Pons (tissue), 1 donor: ENCODE results near the gene GRM7.

Source experiments
- DNase-seq: peaks from one replicate; pipeline ENCODE4 v3.0.0-alpha.2; 2016; ENCODE audit warnings: low spot score

Gene GRM7

DNA sequence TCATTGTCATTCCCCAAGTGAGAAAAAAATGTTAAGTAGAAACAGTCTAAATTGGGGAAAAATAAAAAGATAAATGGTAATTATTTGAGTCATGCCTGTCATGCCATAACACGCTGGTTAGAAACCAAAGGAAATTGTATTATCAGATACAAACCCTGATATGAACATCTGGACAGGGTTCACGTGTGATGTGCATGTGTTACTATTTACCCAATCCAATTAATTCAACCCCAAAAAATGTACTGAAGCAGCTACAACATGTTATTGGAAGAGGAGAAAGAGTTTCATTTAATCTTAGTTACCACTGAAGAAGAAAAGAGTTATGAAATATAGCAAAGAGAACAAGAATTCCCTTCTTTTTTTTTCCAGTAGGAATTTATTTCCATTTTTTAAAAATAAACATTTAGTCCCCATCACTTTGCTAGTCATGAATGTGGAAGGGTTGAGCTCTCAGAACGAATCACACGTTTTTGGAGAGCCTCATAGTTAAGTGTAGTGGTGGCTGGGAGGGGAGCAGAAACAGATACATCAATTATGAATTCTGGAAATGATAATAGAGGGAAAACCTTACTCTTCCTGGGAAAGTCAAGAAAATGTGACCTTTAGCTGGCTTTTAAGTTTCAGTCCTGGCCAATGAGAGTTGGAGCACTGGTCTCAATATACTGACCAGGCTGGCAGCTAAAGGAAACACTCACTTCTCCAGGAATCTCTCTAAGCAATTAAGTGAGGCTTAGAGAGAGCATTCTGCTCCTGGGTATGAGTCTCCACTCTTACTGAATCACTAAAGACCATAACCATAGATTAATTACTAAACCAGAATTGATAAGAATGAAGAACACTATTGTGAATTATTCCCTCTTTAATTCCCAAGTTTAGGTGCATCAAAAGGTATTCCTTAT, 796.5 kb downstream of the GRM7 start:
- DNase-seq, result no peak

DNA sequence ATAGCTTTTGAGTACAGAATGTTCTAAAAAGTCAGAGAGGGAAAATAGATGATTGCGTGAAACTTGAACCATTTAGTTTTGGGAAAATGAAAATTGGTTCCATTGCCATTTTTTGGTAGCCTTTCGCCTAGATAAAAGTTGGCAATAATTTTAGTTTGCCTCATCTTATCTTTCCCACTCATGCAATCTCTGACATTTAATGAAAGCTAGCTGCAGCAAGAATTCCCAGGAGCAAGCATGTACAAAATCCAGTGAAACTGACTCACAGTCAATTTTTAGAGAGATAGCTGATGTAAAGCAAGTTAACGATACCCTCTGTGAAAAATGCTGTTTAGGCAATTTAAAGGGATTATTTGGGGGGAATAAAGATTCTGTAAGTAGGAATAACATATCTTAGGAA, 797.4 kb downstream of the GRM7 start:
- DNase-seq, result no peak

DNA sequence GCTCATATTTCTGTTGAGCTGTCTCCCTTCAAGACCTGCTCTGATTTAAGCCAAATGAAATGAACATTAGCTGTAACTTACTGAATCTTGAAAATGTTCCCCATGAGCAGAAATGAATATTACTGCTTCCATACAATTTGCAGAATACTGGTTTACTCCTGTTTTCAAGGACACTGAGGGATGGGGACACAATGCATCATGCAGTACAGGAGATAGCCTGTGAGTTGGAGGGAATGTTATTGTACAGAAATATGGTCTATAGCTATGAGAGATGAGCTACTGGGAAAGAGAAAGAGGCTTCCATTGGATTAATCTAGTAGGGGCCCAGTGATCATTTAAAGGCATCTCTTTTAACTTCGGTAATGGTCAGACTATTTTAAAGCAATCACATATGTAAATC, 798.2 kb downstream of the GRM7 start:
- no peak for DNase-seq

DNA sequence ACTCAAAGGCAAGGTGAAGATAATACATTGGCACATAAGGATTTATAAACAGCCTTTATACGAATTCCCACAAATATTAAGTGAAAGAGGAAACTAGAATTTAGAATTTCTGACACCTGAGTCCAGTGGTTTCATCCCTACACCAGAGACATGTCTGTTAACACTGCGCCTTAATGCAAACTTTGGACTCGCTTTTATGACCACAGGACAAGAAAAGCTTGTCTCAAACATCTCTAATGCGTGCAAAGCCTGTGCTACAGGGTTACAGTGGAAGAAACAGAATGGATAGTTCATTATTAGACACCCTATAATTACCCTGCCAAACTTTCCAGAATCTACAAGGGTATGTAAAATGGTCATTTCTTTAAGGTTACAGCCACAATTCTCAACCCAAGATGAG, 802.9 kb downstream of the GRM7 start:
- no peak for DNase-seq

DNA sequence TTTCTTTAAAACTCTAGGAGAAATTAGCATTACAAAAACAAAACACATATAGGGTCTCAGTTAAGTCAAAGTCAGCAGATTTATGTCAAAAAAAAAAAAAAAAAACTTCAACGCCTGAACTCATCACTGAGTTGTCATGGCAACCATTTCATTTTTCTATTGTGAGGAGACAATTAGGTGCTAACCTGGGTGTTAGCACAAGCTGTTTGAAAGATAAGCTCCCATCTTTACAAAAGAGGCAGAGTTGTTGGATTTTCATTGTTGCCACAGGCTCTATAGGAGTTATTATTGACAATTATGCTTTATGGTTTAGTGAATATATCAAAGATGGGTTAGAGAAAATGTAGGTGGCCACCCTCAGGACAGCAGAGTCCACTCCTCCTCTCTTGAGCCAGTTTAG, 806.9 kb downstream of the GRM7 start:
- DNase-seq, result no peak

DNA sequence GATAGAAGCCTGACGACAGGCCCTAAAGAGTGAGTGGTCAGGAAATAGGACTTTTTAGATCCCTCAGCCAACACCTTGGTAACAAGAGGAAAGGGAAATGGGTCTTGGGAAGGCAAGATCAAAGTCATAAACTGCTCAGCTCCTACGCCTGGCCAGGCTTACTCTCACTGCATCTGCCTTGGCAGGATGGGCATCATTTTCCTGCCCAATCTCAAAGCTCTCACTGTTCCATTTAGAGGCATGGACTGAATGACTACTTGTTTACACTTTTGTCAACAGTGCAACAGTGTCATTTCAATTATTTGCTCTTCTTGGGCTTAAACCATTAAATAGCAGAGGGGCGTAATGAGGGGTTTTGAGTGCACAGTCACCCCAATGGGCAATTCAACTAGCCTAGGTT, 808.7 kb downstream of the GRM7 start:
- DNase-seq, result peak; percentile 89

DNA sequence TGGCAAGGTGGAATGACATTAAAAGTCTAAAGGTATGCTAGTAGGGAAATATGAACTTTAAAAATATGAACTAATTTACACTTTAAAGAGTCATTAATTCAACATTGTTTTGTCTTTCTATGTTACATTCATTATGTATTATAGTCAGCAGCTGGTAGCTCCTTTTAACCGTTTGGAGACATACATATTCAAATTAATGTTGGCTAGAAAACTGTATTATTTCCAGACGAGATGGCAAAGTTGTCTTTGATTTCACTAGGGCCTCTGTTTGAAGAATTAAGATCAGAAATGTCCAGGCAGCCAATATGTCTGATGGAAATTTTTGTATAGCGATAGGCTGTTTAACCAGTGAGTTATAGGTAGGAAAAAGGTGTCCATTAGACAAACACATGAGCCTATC, 817.6 kb downstream of the GRM7 start:
- no peak for DNase-seq

DNA sequence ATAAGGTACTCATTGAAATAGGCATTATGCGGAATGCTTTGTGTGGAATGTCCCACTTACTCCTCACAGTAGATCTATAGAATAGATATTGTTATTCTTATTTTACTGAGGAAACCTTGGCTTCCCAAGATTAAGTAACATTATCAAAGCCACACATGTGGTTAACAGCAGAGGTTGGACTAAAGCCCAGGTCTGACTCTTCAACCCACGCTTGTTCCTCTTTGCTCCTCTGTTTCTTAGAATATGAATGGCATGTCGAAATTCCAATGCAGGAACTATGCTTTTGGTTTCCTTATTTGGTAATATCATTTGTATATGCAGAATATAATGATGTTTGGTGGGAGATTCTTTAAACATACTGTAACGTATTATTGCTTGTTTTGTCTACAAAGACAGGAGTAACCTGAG, 821.9 kb downstream of the GRM7 start:
- no peak for DNase-seq

DNA sequence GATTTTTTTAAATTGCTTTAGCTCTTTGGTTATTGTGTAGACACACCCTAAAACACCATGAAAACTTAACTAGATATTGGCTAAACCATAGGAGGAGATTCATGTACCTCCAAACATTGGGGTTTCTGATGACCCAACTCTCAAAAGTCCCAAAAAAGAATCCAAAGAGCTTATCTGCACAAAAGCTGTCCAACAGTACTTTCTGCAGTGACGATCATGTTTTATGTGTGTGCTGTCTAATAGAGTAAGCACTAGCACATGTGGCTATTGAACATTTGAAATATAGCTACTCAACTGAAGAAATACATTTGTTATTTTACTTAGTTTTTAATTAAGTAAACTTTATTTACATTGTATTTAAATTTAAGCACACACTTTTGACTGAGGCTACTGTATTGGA, 822.5 kb downstream of the GRM7 start:
- no peak for DNase-seq

DNA sequence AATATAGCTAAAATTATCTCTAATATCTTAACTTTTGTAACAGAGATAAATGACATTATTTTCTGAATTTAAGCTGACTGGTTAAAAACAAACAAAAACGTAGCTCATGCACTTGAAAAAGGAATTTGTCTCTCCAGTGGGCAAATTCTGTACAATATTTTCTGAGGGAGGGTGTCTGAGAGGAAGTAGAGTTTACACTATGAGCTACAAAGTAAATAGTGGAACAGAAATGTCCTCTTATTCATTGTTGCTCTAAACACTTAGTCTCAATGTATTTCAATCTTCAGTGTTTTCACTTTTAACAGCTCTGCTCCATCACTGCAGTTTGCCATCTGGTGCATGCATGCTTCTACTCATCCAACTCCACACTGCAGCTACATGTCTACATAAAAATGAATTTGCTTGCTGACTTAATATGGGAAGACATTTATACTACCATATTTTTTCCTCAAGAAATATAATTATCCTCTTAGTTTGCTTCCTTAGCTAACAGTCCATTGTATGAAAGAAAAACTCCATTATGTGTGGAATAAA, 823.3 kb downstream of the GRM7 start:
- no peak for DNase-seq

DNA sequence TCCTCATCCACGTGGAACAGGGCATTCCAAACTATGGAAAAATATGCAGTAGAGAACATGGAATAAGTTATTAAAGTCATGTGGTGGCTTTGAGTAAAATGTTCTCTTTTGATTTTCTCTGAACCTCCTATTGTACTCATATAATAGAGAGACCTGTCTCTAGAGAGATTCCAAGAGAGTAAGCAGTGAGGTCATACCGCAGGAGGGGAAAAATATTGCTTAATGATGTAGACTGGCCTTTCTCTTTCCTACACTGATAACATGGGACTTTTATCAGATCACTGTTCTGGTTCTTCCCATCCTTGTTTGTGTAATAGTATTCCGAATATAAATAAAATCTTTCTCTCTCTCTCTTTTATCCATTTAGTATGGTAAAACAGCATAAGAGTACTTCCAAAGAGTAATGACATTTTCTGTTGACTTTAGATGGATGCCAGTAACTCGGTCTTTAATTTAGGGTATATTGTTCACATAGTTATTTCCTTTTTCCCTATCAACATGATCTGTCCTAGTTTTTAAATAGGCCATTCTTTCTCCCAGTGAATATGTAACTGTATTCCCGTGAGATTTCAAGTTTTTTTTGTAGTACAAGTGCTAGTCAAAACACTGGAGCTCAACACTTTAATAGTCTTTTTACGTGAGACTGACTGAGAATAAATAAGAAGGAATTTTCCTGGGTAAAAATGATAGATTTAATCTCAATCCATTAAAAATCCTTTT, 826.7 kb downstream of the GRM7 start:
- no peak for DNase-seq

DNA sequence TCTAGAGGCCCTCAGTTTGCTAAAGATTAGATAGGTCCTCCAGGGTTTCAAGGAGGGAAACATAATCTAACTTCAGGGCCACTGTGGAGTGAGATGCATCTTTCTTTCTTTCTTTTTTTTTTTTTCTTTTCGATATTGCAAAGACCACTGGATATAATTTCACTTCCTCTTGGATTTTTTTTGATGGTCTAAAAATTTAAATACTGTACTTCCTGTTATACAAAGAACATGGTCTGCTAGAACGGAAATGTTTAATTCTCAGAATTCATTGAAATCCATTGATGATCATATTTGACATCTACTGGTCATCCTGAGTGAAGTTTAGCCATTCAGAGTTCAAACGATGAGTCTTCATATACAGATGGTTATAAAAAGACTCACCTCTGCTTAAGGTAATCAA, 832.0 kb downstream of the GRM7 start:
- no peak for DNase-seq

DNA sequence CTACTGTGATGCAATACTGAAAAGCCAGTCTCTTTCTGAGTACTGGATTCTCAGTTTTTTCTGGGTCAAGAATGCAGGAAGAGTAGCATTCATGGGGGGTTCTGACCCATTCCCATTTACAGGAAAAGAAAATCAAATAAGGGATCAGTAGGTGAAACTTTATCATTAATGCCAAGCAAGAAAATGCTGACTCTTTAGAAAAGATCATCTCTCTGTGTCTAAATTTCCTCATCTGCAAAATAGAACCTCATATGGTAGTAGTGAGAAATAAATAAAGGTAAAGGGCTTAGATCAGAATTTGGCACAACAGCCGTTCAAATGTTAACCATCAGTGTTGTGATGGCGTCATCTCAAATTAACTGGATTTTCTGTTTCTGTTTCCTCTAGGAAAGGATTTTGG, 833.1 kb downstream of the GRM7 start:
- DNase-seq, result no peak

DNA sequence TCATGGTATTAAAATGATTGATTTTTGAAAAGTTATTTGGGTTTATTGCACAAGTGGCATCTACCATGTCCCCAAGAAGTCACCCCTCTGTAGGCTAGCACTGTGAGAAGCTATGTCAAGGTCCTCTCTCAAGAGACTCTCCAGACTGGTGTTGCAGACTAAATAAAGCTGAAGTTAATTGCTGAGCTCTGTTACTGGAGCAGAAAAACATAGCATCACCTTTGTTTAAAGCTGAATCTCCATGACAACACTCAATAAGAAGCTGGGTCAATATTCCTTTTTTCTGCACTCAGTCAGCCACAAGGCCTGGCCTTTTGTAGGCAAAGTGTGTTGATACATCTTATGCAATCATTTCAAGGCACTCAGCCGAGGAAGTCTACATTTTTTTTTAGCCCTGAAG, 834.1 kb downstream of the GRM7 start:
- DNase-seq, result peak; percentile 20

DNA sequence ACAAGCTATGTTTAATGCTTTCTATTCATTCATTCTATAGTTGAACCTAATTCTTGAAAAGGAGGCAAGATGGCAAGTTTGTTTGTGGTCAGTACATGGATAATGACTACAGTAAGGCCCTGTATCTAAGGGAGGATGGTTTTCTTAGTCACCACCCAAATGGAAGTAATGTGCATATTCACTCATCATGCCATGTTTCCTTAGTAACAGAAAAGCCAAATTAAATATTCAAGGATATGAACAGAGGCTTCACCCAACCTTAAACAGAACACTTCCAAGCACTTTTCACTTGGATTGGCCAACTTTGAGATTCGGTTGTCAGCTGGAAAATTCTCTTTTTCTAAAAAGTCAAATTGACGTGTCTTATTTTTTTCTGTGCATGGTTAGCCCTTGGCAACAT, 835.4 kb downstream of the GRM7 start:
- DNase-seq, result peak; percentile 23

DNA sequence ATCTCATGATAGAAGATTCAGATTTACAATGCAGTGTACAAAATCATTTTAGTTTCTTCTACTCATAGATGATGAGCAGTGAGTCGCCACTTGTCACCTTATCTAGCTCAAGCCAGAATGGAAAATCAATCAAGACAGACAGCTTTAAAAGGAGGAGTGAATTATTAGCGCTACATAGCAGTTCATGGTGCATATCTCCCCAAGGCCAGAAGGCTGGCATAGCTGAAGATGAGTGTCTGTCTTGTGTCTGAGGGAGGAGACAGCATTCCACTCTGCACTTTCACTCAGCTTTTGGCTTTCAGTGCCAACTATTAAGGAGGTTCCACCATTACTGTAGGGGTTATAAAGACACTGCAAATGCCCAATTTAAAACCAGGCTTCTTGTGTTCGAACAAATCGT, 836.6 kb downstream of the GRM7 start:
- DNase-seq, result no peak

DNA sequence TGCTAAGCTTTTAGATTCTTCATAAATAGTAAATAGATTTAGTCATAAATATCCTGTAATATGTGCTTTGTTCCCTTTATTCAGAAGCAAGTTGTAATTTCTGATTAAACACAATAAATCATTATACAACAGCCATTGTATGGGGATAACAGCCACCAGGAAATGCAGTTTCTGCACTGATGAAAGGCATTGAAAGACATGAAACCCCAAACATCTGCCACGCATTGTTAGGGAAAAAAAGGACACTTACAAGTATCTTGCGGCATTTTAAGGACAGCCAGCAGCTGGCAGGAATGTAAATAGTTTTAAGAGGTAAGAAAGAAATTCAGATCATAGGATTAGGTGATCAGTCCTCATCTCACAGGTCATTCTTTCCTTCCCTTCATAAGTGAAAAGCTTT, 839.6 kb downstream of the GRM7 start:
- peak; percentile 42 for DNase-seq

DNA sequence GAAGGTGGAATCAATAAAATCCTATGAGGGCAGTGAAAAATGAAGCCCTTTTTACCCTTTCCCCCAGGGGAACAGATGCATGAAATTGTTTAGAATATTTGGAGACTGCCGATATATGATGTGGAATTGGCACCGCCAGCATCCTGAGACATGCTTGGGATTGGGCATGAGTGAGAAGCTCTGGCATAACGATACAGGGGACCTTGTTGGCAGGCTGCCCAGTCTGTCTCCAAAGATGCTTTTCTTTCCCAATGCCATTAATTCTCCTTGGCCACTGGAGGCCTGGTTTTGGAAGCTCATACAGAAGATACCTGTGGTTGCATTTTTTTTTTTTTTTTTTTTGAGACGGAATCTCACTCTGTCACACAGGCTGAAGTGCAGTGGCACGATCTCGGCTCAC, 840.1 kb downstream of the GRM7 start:
- no peak for DNase-seq

DNA sequence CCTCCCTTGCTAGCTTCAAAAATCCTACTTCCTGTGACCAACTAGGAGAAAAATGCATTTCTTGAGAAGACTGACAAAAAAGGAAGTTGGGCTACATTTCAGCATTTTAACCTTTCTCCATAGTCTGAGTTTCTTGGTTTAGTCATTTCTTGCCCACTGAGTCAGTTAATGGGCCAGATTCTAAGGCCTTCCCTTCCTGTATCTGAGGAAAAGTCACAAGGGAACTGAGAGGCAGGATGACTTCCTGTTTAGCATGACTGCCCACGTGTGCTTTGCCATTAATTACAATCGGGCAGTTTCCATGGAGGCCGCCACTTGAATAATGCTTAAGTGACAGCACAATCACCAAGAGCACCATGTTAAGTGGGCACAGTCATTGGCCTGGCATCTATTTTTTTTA, 846.3 kb downstream of the GRM7 start:
- no peak for DNase-seq

DNA sequence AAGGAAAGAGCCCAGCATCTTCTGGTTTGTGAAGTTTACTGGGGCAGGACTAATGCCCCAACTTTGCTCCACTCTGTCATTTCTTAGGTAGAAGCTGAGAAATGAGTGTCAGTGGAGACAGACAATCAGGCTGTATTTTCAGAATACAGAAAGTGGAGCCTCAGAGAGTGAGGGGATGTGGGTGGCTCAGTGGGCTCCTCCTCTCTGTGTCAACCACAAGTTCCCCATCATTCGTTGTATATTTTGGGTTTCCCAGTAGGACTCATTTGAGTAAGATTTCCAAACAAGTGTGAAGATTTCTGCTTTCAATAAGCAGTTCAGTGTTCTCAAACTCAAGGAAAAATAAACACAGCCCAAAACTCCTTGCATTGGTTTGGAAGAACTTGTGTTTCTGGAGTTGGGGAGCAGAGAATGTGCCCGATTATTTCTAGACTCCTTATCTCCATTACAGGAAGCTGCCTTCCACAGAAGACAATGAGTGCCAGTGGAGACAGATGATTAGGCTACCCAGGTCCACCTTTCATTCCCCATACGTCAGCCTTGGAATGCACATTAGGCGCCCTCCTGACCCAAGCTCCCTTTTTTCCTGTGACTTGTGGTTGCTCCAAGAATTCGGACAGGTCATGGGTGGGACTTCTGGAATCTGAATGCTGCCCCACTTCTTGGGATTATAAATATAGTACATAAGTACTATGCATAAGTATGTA, 848.6 kb downstream of the GRM7 start:
- DNase-seq, result no peak

DNA sequence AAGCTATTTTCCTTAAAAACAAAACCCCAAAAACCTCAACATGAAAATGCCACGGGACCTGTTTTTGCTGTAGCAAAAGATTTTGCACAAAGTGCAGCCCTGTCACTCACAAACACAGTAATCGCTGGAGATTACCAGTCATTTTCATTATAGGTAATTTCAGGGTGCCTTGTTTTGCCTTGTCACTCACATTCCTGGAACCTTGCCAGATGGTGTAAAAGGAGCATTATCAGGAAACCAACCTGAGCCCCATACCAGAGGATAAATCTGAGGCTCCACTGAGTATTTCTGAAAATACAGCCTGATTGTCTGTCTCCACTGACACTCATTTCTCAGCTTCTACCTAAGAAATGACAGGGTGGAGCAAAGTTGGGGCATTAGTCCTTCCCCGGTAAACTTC, 849.4 kb downstream of the GRM7 start:
- no peak for DNase-seq

DNA sequence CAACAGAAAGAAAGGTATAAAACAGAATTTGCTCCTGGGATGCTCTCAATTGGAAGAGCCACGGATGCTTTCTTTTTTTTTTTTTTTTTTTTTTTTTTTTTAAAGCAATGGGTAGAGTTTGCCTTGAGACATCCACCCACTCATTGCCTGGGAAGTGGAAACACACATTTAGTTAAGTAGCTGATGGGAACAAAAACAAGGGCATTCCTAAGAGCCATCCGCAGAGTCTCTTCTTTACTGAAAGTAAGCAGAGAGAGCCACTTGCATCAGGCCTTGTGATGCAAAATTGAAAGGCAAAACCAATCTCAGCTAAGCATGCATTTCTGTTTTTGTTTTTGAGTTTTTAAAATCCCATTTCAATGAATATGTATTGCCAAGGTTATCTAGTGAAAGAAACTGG, 852.8 kb downstream of the GRM7 start:
- no peak for DNase-seq
